Choroid plexus epithelial cell (primary cell): ENCODE results near the gene FSCN2.

Experiments used
- DNase-seq: peaks from one replicate; pipeline ENCODE4 v3.0.0-alpha.2; 2010; ENCODE audit warnings: low read depth
- H3K4me3 ChIP-seq: 2 replicates; pipeline ENCODE4 v1.5.1; 2011; ENCODE audit warnings: low read depth, mild to moderate bottlenecking, control low read depth, low read length, moderate library complexity
- CTCF ChIP-seq: conservative IDR thresholded peaks from 2 replicates; pipeline ENCODE4 v1.5.1; 2011; ENCODE audit warnings: low read depth, mild to moderate bottlenecking, control low read depth, inconsistent platforms, low read length, moderate library complexity

FSCN2 gene

GRCh38 chr17:81572563-81573168 is 44.5 kb downstream of the FSCN2 start:
- TF ChIP-seq CTCF: no peak
- no peak overlapping the region for H3K4me3 ChIP-seq
- no peak for DNase-seq

GRCh38 chr17:81573794-81574642 is 45.8 kb downstream of the FSCN2 start:
- TF ChIP-seq CTCF: no peak
- no peak for DNase-seq
- H3K4me3 ChIP-seq: no peak overlapping the region

- TF ChIP-seq CTCF: no peak
- H3K4me3 ChIP-seq: no peak overlapping the region
- no peak for DNase-seq
Observed at GRCh38 chr17:81574643-81574956, 46.4 kb downstream of the FSCN2 start.

- no peak for TF ChIP-seq CTCF
- no peak overlapping the region for H3K4me3 ChIP-seq
- no peak for DNase-seq
Observed at GRCh38 chr17:81575836-81576235, 47.7 kb downstream of the FSCN2 start.

GRCh38 chr17:81576621-81577277 is 48.6 kb downstream of the FSCN2 start:
- no peak overlapping the region for H3K4me3 ChIP-seq
- TF ChIP-seq CTCF: no peak
- DNase-seq: peak; percentile 93

- no peak overlapping the region for H3K4me3 ChIP-seq
- TF ChIP-seq CTCF: no peak
- DNase-seq: peak; percentile 72
Observed at GRCh38 chr17:81577278-81578000, 49.3 kb downstream of the FSCN2 start.
